Stimulated activated CD4-positive, alpha-beta T cell treated with anti-CD3 and anti-CD28 coated beads, Interleukin-15, amount 100 ng/mL, for 1 hour (primary cell): ENCODE measurements around the gene BBS1.
A peak's percentile ranks its signal among the peaks of the same experiment; 100 is the strongest.

Source experiments
- DNase-seq, 2 donors: peaks; one replicate each; pipeline ENCODE4 v3.0.0-alpha.2; 2020; ENCODE audit warnings: low read depth in 1 of 2, low spot score in 1 of 2

Gene BBS1

DNA sequence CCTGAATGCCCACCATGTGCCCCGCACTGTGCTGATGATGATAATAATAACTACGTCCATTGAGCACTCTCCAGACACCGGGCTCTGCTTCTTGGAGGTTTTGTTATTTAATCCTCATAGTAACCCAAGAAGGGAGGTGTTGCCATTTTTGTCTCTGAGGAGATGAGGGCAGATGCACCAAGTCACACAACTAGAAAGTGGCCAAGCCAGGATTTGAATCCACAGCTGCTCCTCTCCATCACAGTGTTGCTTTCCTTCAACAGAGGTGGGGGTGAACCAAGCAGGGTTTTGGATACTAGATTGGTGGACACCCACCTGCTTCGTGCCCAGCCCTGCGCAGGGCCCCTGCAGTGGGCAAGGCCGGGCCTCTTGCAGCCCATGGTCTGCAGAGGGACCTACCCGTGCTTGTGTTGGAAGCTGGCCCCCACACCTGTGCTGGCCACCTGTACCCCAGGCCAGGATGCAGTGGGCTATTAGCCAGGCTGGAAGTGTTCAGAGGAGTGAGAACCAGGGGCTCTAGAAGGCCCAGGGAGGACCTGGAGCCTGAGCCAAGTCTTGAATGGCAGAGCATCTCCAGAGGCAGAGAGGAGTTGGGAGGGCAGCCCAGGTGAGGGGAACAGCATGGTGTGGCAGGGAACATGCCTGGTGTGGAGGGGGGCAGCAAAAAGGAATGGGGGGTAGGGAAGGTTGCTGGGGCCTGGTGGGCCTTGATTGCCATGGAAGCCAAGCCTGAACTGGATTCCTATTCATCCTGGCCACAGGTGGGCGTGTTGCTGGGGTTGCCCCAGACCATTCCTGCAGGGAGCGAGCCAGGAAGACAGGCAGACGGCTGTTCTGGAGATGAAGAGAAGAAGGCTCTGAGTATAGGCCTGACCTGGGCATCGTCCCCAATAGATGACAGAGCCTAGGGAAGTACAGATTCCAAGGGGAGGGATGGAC is 32.9 kb upstream of the BBS1 start:
- no peak for DNase-seq

DNA sequence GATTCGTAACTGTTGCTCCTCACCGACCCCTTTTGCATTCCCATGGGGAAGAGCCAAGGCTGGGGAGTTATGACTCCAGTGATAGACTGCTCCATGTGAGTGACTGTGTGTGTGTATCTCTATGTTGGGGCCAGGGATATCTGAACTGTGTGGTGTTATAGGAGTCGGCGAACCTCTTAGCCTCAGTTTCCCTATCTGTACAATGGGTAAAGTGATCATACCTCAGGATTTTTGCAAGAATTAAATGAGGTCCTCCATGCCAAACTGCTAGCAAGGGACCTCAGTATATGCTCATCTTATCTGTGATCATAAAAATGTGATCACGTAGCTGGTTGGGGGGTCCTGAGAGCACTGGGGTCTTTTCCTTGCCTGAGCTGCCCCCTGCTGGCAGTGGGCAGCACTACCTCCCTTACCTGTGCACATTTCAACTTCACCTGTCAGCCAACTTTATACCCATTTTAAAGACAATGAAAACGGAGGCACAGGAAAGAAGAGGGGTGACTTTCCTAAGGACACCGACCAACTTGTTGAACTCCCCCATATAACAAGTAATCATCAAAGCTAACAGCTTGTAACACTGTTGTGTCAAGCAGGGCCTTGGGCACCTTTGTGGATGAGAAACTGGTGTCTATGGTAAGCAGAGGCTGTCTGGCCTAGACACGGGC is 31.6 kb upstream of the BBS1 start:
- no peak for DNase-seq

- DNase-seq: no peak
These were observed 30.9 kb upstream of the BBS1 start for GRCh38 chr11:66479394-66480116.

GRCh38 chr11:66480117-66480938 is 30.1 kb upstream of the BBS1 start, which contains the start of gene DPP3:
Gene DPP3 (plus strand): TSS chr11:66480434. CDS start chr11:66482201, 1,767 bp downstream.
- DNase-seq: peak; percentile 88 to 90

DNA sequence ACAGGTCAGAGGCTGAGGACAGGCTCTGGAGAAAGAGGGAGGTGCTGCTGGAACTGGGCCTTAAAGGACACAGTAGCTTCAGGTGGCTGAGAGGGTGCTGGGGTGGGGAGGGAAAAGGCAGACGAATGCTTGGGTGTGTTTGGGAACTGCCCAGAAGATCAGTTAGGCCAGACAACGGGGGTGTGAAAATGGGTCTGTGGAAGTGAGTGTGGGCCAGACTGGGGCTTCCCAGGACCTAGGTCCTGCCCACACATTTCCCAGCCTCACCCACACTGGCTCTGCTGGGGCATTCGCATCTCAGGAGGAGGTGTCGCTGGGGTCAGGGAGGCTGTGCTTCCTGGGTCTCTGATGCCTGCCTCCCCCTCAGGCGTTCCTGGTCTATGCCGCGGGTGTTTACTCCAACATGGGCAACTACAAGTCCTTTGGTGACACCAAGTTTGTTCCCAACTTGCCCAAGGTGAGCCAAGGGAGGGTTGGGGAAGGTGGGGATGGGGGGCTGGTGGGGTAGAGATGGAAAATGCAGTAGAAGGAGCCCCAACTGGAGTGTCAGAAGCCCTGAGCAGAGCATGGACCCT is 25.5 kb upstream of the BBS1 start:
- DNase-seq: no peak

DNA sequence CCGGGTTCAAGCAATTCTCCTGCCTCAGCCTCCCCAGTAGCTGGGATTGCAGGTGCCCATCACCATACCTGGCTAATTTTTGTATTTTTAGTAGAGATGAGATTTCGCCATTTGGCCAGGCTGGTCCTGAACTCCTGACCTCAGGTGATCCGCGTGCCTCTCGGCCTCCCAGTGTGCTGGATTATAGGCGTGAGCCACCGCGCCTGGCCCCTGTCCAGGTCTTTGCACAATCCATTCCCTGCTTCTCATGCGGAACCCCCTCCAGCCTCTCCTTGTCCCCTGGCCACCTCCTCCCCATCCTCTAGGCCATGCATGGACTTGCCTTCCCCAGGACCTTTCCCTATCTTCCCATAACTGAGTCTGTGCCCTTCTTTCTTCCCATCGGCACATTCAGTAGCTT is 21.5 kb upstream of the BBS1 start:
- no peak for DNase-seq

GRCh38 chr11:66489636-66490035 is 20.8 kb upstream of the BBS1 start:
- no peak for DNase-seq

DNA sequence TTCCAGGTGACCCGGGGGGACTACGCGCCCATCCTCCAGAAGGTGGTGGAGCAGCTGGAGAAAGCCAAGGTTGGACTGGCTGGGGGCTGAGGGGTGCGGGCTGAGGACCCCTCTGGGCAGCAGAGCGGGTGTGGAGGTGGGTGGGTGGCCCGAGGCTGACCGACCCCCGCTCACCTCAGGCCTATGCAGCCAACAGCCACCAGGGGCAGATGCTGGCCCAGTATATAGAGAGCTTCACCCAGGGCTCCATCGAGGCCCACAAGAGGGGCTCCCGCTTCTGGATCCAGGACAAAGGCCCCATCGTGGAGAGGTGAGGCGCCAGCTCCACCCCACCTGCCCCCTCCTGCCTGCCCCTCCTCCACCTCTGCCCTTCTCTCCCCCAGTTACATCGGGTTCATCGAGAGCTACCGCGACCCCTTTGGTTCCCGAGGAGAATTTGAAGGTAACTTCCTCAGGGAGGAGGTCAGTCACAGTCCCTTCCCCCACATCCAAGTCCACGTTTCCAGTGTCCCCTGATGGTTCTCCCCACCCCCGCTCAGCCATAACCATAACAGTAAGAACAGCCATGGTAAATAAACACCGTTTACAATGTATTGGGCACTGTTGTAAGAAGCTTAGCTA is 19.0 kb upstream of the BBS1 start:
- no peak for DNase-seq

DNA sequence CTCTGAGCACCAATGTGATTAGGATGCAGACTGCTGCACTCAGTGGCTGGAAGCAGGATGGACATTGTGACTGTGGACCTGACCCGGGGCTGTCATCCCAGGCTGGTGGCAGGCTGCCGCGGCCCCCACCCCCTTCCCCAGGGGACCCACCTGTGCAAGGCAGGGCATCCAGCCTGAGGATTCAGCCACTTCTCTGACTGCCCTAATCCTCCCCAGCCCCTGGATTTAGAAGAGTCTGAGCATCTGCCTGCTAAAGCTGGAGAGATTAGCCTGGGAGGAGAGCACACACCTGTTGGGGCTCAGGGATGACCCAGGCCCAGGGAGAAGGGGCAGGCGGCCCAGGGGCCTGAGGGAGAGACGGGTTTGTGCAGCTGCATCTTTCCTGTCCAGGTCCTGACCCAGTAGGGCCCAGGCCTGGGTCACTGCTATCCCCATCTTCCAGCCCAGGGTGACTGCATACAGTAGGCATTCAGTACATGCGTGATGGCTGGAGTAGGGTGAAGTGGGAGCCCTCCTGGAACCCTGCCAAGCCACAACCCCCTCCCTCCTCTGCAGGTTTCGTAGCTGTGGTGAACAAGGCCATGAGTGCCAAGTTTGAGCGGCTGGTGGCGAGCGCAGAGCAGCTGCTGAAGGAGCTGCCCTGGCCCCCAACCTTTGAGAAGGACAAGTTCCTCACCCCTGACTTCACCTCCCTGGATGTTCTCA is 18.1 kb upstream of the BBS1 start:
- no peak for DNase-seq

DNA sequence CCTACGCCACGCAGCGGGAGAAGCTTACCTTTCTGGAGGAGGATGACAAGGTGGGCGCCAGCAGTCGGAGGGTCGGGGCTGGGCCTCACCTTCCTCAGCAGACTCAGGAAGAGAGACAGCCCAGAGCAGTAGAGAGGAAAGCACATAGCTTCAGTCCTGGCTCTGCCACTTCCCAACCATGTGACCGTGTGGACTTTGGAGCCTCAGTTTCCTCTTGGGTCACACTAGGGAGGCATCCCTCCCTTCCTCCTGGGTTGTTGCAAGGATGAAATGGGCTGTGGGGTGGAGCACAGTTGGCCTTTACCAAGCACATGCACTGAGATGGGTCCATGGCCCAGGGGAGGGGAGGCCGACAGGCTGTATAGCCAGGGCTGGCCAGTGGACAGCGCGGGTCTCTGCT is 17.3 kb upstream of the BBS1 start:
- no peak for DNase-seq

DNA sequence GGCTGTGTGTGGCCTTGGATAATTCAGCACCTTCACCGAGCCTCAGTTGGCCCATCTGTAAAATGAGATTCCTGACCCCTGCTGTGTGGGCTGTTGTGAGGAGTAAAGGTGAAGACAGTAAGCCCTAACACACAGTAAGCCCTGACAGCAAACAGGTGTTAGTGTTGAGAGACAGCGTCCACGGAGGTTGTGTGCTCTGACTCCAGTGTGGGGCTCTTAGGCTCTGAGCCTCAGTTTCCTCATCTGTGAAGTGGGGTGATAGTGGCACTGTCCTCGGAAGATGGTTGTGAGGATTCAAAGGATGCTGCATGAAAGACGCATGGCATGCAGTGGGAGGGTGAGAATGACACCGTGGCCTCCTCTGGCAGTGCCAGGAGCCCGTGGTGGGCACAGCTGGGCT is 16.0 kb upstream of the BBS1 start:
- DNase-seq: no peak

GRCh38 chr11:66494935-66495334 is 15.5 kb upstream of the BBS1 start:
- no peak for DNase-seq

- DNase-seq: no peak
These were observed 15.0 kb upstream of the BBS1 start for GRCh38 chr11:66495401-66495854.

- DNase-seq: no peak
These were observed 13.2 kb upstream of the BBS1 start for GRCh38 chr11:66497206-66497605.

GRCh38 chr11:66498506-66498905 is 11.9 kb upstream of the BBS1 start:
- DNase-seq: no peak

- DNase-seq: no peak
These were observed 5.1 kb upstream of the BBS1 start for GRCh38 chr11:66505276-66505816.

GRCh38 chr11:66509131-66509561 is 1.3 kb upstream of the BBS1 start:
- no peak for DNase-seq

GRCh38 chr11:66510990-66511339 is 530 bp downstream of the BBS1 start:
- no peak for DNase-seq

DNA sequence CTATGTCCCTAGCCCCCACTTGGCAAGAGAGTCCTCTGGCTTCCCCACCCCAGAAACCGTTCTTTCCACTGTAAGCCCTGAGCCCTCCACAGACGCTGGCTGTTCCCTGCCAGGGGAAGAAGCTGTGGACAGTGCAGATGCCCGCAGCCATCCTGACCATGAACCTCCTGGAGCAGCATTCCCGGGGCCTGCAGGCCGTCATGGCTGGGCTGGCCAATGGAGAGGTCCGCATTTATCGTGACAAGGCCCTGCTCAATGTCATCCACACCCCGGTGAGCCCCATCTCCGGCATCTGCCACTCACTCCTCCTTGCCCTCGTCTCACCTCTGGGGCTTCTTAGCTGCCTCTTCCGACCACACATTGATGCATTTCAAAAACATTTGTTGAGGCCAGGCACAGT is 13.2 kb downstream of the BBS1 start:
- DNase-seq: no peak
